Colonic mucosa (tissue), 4 donors: ENCODE results near the gene IL21R. TPM values are rescaled to one million over a fixed set of nuclear protein-coding genes. Genes with fewer than 3 reads are reported as not detected.

Source experiments
- DNase-seq: peaks from one replicate; pipeline ENCODE4 v3.0.0-alpha.2; 2020
- H3K27ac ChIP-seq: fragments of 200-600 bp; one replicate; pipeline ENCODE4 v1.8.0; 2021
- H3K27me3 ChIP-seq: fragments of 200-600 bp; one replicate; pipeline ENCODE4 v1.8.0; 2021
- H3K36me3 ChIP-seq: fragments of 200-600 bp; one replicate; pipeline ENCODE4 v1.8.0; 2021
- H3K4me1 ChIP-seq: fragments of 200-600 bp; one replicate; pipeline ENCODE4 v1.8.0; 2021; ENCODE audit warnings: mild to moderate bottlenecking
- H3K4me3 ChIP-seq: fragments of 200-600 bp; one replicate; pipeline ENCODE4 v1.8.0; 2021
- H3K9ac ChIP-seq, 2 donors: one replicate each; pipeline ENCODE4 v1.7.0; 2013; ENCODE audit warnings: control low read depth in 2 of 2, low read depth in 2 of 2, low read length in 2 of 2
- H3K9me3 ChIP-seq: fragments of 200-600 bp; one replicate; pipeline ENCODE4 v1.8.0; 2021
- CTCF ChIP-seq: fragments of 200-600 bp; IDR thresholded peaks from one replicate; pipeline ENCODE4 v1.8.0; 2022; ENCODE audit warnings: antibody characterized with exemption, mild to moderate bottlenecking
- intact Hi-C: fragments of 100-400 bp; cut with DNase I; formaldehyde crosslinking; loops from one replicate; pipeline ENCODE4 v1.14.1; 2022
- total RNA-seq, 2 donors: library from RNA; stranded (reverse); fragmentation: NEBNext Ultra II Directional in 1 of 2; extraction: Animal tissue kit (Norgen Biotek cat#: 25700) in 1 of 2; gene quantifications; one replicate each; pipeline ENCODE4 v1.2.1, GENCODE V29; 2021
- donor health status: healthy.
- donor health status: DM: no; HTN: no; CAD: no.
- donor health status: DM: no; HTN: no; CAD: no.

IL21R gene
- total RNA-seq, 2 donors from 2014 or later, result 0.56 to 0.91 TPM

GRCh38 chr16:27482397-27483087 is 80.6 kb downstream of the IL21R start:
- H3K9me3 ChIP-seq, result no peaks in the 10 kb centered on the region
- H3K27ac ChIP-seq, result no peak overlapping the region
- no peak for TF ChIP-seq CTCF
- H3K36me3 ChIP-seq, result peaks cover 29% of the 10 kb centered on the region
- no peaks in the 10 kb centered on the region for H3K27me3 ChIP-seq
- no peak overlapping the region for H3K4me3 ChIP-seq
- no peak overlapping the region for H3K9ac ChIP-seq
- DNase-seq, result no peak
- H3K4me1 ChIP-seq, result no peaks in the 10 kb centered on the region
- intact Hi-C loops, result no loop called here

DNA sequence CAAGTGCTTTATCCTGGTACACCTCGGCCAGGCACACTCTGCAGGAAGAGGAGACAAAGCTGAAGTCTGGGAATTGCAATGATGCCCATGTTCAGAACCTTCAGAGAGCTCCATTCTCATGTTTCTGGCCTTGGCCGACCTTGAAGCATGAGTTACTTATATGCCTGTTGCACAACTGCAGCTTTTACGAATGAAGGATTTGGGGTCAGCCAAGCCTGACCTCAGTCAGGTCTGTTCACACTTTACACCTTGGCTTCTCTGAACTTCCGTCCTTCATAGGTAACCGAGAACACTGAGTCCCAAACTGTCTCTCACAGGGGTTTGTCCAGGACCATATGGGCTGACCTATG is 81.1 kb downstream of the IL21R start:
- H3K9me3 ChIP-seq, result no peaks in the 10 kb centered on the region
- H3K4me1 ChIP-seq, result no peaks in the 10 kb centered on the region
- H3K27ac ChIP-seq, result no peak overlapping the region
- DNase-seq, result no peak
- TF ChIP-seq CTCF, result no peak
- intact Hi-C loops, result no loop called here
- no peaks in the 10 kb centered on the region for H3K27me3 ChIP-seq
- H3K4me3 ChIP-seq, result no peak overlapping the region
- H3K9ac ChIP-seq, result no peak overlapping the region
- H3K36me3 ChIP-seq, result peaks cover 29% of the 10 kb centered on the region

DNA sequence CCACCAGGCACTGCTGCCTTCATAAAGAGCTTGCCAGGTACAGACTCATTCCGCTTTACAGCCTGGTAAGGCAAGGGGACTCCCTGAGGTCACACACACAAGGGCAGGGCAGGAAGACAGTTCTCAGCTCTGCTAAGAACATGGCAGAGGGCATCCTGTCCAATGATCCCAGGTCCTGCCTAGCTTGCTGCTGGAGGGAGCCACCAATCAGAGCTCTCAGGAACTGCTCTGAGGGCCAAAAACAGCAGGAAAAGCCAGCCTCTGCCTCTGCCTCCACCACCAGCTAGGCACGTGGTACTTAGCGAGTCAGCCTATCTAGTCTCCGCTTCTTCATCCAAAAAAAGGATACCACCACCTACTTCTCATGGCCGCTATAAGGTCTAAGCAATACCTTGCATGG is 81.7 kb downstream of the IL21R start:
- no peaks in the 10 kb centered on the region for H3K9me3 ChIP-seq
- no peak overlapping the region for H3K27ac ChIP-seq
- no peaks in the 10 kb centered on the region for H3K4me1 ChIP-seq
- no peaks in the 10 kb centered on the region for H3K27me3 ChIP-seq
- no peak overlapping the region for H3K9ac ChIP-seq
- intact Hi-C loops, result no loop called here
- no peak for TF ChIP-seq CTCF
- H3K4me3 ChIP-seq, result no peak overlapping the region
- peaks cover 29% of the 10 kb centered on the region for H3K36me3 ChIP-seq
- no peak for DNase-seq

DNA sequence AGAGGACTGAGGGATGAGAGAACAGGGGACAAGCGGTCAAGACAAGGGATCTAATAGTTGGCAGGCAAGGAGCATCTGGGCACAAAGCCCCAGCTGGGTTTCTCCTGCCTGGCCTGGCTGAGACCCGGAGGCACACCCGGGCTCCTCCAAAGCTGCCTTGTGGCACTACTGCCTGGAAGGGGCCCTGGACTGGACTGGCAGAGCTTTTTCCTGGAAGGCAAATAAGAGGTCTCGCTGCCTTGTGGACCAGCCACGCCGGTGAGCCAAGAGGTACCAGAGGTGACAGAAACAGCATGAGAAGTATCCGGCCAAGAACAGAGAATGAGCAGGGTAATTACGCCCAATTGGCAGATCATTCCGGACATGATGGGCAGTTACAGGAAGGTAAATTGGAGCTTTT is 83.2 kb downstream of the IL21R start:
- Histone ChIP-seq H3K9ac (no peak overlapping the region), H3K36me3 (peaks cover 34% of the 10 kb centered on the region), H3K27me3 (no peaks in the 10 kb centered on the region), H3K9me3 (no peaks in the 10 kb centered on the region), H3K27ac (no peak overlapping the region), H3K4me3 (no peak overlapping the region), H3K4me1 (no peaks in the 10 kb centered on the region)
- DNase-seq, result no peak
- intact Hi-C loops, result no loop called here
- TF ChIP-seq CTCF, result no peak

DNA sequence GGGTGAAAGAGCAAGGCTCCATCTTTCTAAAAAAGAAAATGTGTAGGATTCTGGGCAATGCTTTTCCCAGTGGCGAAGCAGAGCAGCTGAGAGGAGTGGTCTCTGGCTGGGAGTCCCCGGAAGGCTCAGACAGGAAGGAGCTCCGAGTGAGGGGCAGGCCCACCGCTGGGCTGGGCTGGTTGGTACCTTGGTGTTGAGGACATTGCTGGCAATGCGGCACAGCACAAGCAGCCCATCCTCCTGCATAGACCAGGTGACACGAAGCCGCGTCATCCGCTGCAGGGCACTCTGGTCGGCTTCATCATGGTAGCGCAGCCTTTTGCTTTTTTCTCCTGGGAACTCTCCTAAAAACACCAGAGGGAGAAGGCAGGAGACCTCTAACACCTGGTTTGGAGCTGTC is 83.8 kb downstream of the IL21R start:
- no peak for TF ChIP-seq CTCF
- H3K36me3 ChIP-seq, result peaks cover 39% of the 10 kb centered on the region

More for the DNA sequence above, 83.8 kb downstream of the IL21R start:
- DNase-seq, result no peak
- Histone ChIP-seq H3K9ac (no peak overlapping the region), H3K9me3 (no peaks in the 10 kb centered on the region), H3K27me3 (no peaks in the 10 kb centered on the region), H3K4me1 (no peaks in the 10 kb centered on the region), H3K4me3 (no peak overlapping the region), H3K27ac (no peak overlapping the region)
- intact Hi-C loops, result no loop called here
